Measurements from ENCODE around the gene KIAA1217.
"Not testable (repeated sequence)": the region's sequence is repeated elsewhere in the genome, so short reads cannot be mapped to it uniquely, and the experiment has no call there.

KIAA1217 gene

GRCh38 chr10:24465891-24466818 is 257.2 kb downstream of the KIAA1217 start:
- peak; percentile 54 to 60 for DNase-seq (ENCODE audit: low read depth in 2 of 2)

GRCh38 chr10:24467136-24467535 is 258.2 kb downstream of the KIAA1217 start:
- DNase-seq (ENCODE audit: low read depth in 2 of 2): no peak

GRCh38 chr10:24467605-24468004 is 258.7 kb downstream of the KIAA1217 start:
- DNase-seq (ENCODE audit: low read depth in 2 of 2): no peak

- DNase-seq (ENCODE audit: low read depth in 2 of 2): no peak
Observed at GRCh38 chr10:24468281-24468751, 259.4 kb downstream of the KIAA1217 start.

GRCh38 chr10:24469993-24470392 is 261.1 kb downstream of the KIAA1217 start:
- no peak for DNase-seq (ENCODE audit: low read depth in 2 of 2)

GRCh38 chr10:24475598-24475997 is 266.7 kb downstream of the KIAA1217 start:
- no peak for DNase-seq (ENCODE audit: low read depth in 2 of 2)

GRCh38 chr10:24476913-24477701 is 268.2 kb downstream of the KIAA1217 start:
- no peak for DNase-seq (ENCODE audit: low read depth in 2 of 2)

- no peak for DNase-seq (ENCODE audit: low read depth in 2 of 2)
Observed at GRCh38 chr10:24477915-24478314, 269.0 kb downstream of the KIAA1217 start.

GRCh38 chr10:24479806-24480205 is 270.9 kb downstream of the KIAA1217 start:
- no peak for DNase-seq (ENCODE audit: low read depth in 2 of 2)

GRCh38 chr10:24480447-24480846 is 271.5 kb downstream of the KIAA1217 start:
- no peak for DNase-seq (ENCODE audit: low read depth in 2 of 2)

GRCh38 chr10:24481241-24481640 is 272.3 kb downstream of the KIAA1217 start:
- DNase-seq (ENCODE audit: low read depth in 2 of 2): no peak

- DNase-seq (ENCODE audit: low read depth in 2 of 2): not testable (repeated sequence)
Observed at GRCh38 chr10:24482713-24483112, 273.8 kb downstream of the KIAA1217 start.

GRCh38 chr10:24483701-24484100 is 274.8 kb downstream of the KIAA1217 start:
- no peak for DNase-seq (ENCODE audit: low read depth in 2 of 2)

- DNase-seq (ENCODE audit: low read depth in 2 of 2): no peak
Observed at GRCh38 chr10:24484771-24485170, 275.8 kb downstream of the KIAA1217 start.

- DNase-seq (ENCODE audit: low read depth in 2 of 2): no peak
Observed at GRCh38 chr10:24485304-24485703, 276.4 kb downstream of the KIAA1217 start.

GRCh38 chr10:24488631-24489030 is 279.7 kb downstream of the KIAA1217 start:
- no peak for DNase-seq (ENCODE audit: low read depth in 2 of 2)

- no peak for DNase-seq (ENCODE audit: low read depth in 2 of 2)
Observed at GRCh38 chr10:24493165-24493564, 284.2 kb downstream of the KIAA1217 start.

- no peak for DNase-seq (ENCODE audit: low read depth in 2 of 2)
Observed at GRCh38 chr10:24494236-24494635, 285.3 kb downstream of the KIAA1217 start.

GRCh38 chr10:24494777-24495176 is 285.8 kb downstream of the KIAA1217 start:
- DNase-seq (ENCODE audit: low read depth in 2 of 2): no peak

- no peak for DNase-seq (ENCODE audit: low read depth in 2 of 2)
Observed at GRCh38 chr10:24495666-24496460, 286.9 kb downstream of the KIAA1217 start.

GRCh38 chr10:24496906-24497305 is 288.0 kb downstream of the KIAA1217 start:
- DNase-seq (ENCODE audit: low read depth in 2 of 2): no peak

All from fibroblast of skin of left biceps (primary cell).